GM12874 (cell line): ENCODE results near the gene RPL13A.

Experiments used
- CTCF ChIP-seq: IDR thresholded peaks from 2 replicates; pipeline ENCODE4 v1.5.1; 2011; ENCODE audit warnings: low read depth, mild to moderate bottlenecking, control low read depth, low read length, moderate library complexity; ENCODE audit not compliant: insufficient read depth

RPL13A gene

DNA sequence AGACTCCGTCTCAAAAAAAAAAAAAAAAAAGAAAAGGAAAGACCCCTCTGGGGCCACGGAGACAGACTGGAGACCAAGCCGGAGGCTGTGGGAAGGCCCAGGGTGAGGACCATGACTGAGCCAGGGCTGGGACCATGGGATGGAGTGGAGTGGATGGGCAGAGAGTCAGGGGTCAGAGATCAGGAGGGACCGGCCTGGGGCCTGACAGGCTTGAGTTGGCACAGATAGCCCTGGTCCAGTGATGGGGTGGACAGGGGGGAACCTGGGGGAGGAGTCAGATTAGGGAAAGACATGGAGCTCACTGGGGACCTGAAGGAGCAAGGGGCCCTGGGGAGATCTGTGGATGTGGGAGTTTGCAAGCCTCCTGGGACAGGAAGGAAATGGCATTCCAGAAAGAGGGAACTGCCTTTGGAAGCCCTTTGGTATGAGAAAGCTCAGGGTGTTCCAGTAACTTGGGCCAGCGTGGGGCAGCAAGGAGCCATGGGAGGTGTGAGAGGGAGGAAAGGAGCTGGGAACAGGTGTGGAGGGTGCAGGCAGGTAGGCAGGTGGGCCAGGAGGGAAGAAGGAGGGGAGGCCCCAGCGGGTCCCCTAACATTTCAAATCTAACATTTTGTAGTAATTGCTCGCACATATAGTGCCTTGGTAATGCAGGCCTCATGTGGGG lies 6.3 kb upstream of the RPL13A start:
- TF ChIP-seq CTCF: no peak

DNA sequence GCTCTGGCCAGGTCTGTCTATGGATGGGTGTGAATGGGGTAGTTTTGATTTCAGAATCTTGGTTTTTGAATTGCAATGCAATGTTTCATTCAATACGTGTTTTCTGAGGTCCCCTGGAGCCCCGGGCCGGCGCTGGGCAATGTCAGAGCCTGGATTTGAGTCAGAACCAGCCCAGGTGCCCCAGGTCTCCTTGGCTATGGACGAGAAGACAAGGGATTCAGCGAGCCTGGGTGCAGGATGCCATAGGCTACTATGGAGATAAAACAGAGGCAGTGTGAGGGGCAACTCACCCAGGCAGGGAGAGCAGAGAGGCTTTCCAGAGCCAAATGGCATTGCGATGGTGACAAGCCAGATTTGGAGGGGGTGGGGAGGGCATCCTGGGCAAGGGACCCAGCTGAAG lies 1.2 kb upstream of the RPL13A start:
- TF ChIP-seq CTCF: no peak

DNA sequence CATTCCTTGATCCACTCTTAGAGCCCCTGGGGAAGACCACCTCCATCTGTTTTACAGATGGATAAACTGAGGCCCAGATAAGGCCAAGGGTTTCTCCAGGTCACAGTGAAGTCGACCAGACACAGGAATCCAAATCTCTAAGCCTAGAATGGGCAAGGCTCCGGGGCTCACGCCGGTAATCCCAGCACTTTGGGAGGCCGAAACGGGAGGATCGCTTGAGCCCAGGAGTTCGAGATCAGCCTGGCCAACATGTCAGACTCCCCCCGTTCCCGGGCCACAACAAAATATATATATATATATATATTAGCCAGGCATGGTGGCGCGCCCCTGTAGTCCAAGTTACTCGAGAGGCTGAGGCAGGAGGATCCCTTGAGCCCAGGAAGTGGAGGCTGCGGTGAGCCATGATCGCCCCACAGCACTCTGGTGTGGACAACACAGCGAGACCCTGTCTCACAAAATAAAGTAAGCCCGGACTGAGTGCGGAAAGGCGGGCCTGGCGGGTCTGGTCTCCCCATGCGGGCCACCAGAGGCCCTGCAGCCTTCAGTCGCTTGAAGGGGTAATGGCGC lies 615 bp upstream of the RPL13A start:
- TF ChIP-seq CTCF: no peak

DNA sequence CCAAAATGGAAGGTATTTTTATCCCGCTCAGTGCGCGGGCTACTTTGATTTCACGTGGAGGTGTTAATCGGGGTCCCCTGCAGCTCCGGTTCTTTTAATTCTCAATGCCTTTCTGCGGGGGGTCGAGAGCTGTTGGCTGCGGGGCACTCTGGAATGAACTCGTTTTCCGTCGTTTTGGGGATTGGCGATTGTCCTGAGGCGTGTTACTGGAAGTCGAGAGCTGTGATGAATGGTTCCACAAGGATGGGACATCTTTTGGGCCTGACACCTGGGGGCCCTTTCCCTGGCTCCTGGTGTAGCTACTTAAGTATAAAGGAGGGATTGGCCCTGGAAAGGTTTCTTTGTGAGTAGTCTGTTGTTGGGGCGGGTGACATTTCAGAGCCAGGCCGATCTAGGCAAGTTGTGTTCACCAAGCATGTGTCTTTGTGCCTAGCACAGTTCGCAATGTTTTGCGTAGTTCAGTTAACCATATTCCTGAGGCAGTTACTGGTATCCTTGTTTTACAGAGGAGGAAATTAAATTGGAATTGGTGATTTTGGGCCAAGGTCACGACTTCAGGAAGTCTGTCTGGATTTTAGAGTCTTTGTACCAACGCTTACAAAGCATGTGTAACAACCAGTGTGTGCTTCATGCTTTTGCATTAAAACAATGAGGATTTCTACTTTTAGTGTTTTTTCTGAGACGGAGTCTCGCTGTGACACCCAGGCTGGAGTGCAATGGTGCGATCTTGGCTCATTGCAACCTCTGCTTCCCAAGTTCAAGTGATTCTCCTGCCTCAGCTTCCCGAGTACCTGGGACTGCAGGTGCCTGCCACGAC lies 846 bp downstream of the RPL13A start:
- TF ChIP-seq CTCF: no peak

DNA sequence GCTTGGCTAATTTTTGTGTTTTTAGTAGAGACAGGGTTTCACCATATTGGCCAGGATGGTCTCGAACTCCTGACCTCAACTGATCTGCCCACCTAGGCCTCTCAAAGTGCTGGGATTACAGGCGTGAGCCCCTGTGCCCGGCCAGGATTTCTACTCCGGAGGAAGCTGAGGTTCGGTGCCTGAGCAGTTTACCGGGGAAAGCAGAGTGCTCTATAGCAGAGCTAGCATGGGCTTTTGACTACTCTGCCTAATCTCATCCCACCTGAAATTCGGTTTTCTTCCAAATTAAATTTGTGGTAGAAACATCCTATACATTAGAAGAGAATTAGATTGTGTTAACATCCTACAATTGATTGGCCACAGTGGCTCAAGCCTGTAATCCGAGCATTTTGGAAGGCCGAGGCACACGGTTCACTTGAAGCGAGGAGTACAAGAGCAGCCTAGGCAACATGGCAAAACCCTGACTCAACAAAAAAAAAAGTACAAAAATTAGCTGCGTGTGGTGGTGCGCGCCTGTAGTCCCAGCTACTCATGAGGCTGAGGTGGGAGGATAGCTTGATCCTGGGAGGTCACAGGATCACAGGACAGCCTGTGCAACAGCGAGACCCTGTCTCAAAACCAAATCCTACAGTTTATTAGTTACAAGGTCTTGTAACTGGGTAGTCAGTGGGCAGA lies 1.6 kb downstream of the RPL13A start:
- no peak for TF ChIP-seq CTCF

- peak; percentile 44 for TF ChIP-seq CTCF
These were observed 2.3 kb downstream of the RPL13A start for GRCh38 chr19:49489601-49490167.

DNA sequence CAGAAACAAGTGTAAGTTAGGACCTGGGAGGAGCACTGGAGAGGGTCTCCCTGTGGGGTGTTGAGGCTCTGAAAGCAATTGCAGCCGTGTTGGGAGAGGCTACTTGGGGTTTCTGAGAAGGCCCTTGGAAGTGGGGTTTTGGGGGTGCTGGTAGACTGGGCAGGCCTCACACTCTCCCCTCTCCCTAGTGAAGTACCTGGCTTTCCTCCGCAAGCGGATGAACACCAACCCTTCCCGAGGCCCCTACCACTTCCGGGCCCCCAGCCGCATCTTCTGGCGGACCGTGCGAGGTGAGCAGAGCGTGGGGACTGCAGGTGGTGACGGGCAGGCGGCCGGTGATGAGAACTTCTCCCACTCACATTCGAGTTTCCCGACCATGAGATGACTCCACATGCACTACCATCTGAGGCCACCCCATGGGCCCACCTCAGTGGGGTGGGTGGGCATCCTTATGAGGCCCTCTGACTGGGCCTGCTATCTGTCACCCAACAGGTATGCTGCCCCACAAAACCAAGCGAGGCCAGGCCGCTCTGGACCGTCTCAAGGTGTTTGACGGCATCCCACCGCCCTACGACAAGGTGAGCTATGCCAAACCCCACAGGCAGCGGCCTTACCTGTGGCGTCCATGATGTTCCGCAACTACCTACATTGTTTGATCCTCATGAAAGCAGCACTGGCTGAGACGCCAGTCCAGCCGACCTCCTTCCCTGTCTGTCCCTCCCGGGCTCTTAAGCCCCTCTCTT lies 3.0 kb downstream of the RPL13A start:
- TF ChIP-seq CTCF: no peak
